Epithelial cell of prostate (primary cell): Measurements from ENCODE around the gene CKB.
"Not testable (repeated sequence)": the region's sequence is repeated elsewhere in the genome, so short reads cannot be mapped to it uniquely, and the experiment has no call there.

Experiments
- DNase-seq: peaks from one replicate; pipeline ENCODE4 v3.0.0-alpha.2; 2011; ENCODE audit warnings: low read depth, low spot score
- H3K27ac ChIP-seq: fragments of 450-650 bp; 2 replicates; pipeline ENCODE4 v1.5.1; 2017; ENCODE audit warnings: mild to moderate bottlenecking

Gene CKB

GRCh38 chr14:103517174-103517566 is 5.5 kb downstream of the CKB start:
- no peak overlapping the region for H3K27ac ChIP-seq
- no peak for DNase-seq

- no peak overlapping the region for H3K27ac ChIP-seq
- DNase-seq, result no peak
Observed at GRCh38 chr14:103516426-103517173, 6.0 kb downstream of the CKB start.

GRCh38 chr14:103514596-103515421 is 7.8 kb downstream of the CKB start:
- H3K27ac ChIP-seq, result no peak overlapping the region
- no peak for DNase-seq

DNA sequence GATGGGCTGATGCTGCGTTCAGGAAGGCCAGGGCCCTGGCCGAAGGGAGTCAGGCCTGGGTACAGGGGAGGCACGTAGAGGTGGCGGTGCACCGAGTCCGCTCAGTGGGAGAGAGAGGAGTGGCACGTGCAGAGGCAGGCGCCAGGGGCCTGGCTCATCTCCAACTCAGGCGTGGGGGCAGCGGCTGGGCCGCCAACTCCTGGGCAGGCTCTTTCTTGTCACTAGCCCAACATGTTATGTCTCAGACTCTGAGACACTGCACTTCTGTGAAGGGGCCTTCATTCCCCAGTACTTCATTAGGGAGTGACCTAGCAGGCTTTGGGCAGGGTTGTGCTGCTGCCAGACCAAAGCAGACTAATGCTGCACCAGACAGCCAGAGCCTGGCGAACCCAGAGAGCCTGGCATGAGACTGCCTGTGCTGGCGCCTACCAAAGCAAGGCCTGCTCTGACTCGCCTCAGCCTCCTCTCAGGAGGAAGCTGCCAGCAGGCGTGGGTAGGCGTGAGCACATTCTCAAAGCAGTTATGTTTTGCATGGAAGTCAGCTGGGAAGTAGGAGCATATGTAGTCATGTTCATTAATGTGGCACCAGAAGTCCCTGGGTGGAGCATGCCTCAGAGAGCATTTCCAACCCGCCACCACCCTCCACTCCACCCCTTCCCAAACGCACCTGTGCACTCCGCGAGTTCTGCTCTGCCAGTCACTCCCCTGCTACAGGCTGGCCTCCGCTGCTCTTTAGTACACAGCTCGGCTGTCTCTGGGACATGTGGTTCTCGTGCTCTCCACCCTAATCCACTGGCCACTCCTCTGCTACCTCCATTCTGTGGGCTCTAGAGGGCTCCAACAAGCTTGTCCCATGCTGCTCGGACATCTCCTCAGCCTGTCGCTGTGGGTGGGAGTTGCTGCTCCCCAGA is 9.7 kb downstream of the CKB start:
- peak; percentile 95 for DNase-seq

DNA sequence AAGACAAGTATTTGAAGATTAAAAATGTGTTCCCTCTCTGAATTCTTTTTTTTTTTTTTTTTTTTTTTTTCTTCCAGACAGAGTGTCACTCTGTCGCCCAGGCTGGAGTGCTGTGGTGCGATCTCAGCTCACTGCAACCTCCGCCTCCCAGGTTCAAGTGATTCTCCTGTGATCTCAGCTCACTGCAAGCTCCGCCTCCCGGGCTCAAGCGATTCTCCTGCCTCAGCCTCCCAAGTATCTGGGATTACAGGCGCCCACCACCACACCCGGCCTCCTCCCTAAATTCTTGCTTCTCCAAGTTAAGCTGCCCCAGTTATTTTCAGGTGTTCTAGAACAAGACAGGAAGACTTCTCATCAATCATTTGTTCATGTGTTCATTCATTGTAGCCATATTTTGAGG is 10.4 kb downstream of the CKB start:
- not testable (repeated sequence) for DNase-seq
- H3K27ac ChIP-seq, result peak overlapping the region; percentile 82

More for the DNA sequence above, 9.7 kb downstream of the CKB start:
- H3K27ac ChIP-seq, result peak overlapping the region; percentile 82

- DNase-seq, result no peak
- peak overlapping the region; percentile 82 for H3K27ac ChIP-seq
Observed at GRCh38 chr14:103510724-103511693, 11.6 kb downstream of the CKB start.

GRCh38 chr14:103509864-103510723 is 12.5 kb downstream of the CKB start:
- H3K27ac ChIP-seq, result no peak overlapping the region
- DNase-seq, result no peak

DNA sequence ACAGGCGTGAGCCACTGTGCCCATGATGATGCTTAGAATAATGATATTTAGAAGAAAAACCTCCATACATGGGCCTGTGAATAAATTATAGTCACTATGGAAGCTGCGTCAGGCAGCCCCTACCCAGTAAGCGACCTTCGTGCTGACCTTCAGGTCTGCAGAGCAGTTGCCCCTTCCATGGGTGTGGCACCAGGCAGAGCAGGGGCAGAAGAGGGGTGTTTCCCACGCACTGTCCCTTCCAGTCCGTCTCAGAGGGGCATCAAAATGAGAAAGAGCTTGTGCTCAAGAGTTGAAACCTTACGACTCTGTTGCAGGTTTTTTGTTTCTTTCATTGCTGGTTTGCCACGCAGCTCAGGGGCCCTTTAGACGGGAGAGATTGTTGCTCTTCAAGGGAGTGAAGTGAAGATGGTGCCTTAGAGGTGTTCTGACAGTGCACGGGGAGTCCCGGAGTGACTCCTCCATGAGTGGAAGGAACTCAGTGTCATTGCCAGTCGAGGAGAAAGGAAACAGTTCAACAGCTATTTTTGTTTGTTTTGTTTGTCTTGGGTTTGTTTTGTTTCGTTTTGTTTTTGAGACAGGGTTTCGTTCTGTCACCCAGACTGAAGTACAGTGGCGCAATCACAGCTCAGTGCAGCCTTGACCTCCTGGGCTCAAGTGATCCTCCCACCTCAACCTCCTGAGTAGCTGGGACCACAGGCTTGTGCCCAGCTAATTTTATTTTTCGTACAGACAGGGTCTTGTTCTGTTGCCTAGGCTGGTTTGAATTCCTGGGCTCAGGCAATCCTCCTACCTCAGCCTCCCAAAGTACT is 13.9 kb downstream of the CKB start:
- H3K27ac ChIP-seq, result no peak overlapping the region
- no peak for DNase-seq

DNA sequence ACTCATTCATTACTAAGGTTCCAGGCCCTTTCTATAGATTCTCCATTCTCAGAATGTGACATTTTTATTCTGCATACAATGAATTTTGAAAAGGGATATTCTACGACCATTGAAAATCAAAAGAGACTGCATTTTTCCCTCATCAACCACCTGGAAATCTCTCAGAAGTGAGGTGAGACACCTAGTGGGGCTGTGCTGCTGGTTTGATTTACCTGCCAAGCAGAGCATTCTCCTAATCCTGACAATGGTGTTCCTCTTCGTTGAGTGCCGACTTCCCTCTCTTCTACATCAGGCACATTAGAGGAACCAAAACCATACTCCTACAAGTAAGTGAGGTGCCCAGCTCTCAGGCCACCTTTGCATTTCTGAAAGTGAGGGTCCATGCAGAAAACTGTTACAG is 14.9 kb downstream of the CKB start:
- DNase-seq, result no peak
- H3K27ac ChIP-seq, result no peak overlapping the region

DNA sequence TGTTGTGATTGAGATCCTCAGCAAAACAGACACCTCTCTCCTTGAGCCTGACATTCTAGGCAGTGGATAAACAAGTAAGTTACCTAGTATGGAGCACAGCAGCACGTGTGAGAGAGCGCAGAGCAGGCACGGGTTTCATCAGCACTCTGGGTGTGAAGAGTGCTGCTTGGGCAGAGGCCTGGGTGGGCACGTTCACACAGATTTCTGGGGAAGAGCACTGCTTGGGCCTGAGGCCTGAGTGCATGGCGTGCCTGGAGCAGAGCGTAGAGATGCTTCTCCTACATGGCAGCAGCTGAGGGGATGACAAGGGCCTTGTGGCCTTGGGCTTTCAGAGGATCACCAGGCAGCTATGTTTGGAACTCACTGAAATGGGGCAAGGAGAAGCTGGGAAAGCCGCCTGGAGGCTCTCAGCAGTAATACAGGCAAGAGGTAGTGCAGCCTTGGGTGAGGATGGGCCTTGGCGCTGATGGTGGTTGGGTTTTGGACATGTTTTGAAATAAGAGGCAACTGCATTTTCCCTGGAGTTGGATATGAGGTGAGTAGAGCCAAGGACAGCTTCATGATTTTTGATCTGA is 17.6 kb downstream of the CKB start:
- DNase-seq, result no peak
- H3K27ac ChIP-seq, result no peak overlapping the region

DNA sequence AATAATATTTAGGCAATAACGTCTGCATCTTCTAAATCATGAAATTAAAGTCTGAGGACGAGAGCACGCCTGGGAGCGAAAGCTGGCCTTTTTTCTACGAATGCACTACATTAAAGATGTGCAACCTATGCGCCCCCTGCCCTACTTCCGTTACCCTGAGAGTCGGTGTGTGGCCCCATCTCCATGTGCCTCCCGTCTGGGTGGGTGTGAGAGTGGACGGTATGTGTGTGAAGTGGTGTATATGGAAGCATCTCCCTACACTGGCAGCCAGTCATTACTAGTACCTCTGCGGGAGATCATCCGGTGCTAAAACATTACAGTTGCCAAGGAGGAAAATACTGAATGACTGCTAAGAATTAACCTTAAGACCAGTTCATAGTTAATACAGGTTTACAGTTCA is 19.3 kb downstream of the CKB start:
- no peak for DNase-seq
- no peak overlapping the region for H3K27ac ChIP-seq

GRCh38 chr14:103502877-103503276 is 19.8 kb downstream of the CKB start:
- H3K27ac ChIP-seq, result no peak overlapping the region
- no peak for DNase-seq

- H3K27ac ChIP-seq, result no peak overlapping the region
- DNase-seq, result no peak
Observed at GRCh38 chr14:103501921-103502669, 20.5 kb downstream of the CKB start.

GRCh38 chr14:103501041-103501870 is 21.4 kb downstream of the CKB start:
- no peak overlapping the region for H3K27ac ChIP-seq
- no peak for DNase-seq

GRCh38 chr14:103500148-103500990 is 22.3 kb downstream of the CKB start:
- no peak for DNase-seq
- peak overlapping the region; percentile 21 for H3K27ac ChIP-seq
